ENCODE data around the gene KAT2B.

Gene KAT2B

DNA sequence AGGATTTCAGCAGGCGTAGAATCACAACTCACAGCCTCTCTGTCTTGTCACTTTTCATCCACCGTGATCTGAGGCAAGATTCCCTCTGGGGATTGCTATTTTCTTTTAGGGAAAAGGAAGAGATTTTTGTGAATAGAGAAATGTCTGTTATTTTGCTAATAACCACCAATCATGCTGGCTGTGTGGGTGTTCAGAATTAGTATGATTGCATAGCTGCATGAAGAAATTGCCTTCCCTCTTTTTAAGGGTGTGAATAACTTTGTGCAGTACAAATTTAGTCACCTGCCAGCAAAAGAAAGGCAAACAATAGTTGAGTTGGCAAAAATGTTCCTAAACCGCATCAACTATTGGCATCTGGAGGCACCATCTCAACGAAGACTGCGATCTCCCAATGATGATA lies 60.8 kb downstream of the KAT2B start:
- DNase-seq, result no peak

DNA sequence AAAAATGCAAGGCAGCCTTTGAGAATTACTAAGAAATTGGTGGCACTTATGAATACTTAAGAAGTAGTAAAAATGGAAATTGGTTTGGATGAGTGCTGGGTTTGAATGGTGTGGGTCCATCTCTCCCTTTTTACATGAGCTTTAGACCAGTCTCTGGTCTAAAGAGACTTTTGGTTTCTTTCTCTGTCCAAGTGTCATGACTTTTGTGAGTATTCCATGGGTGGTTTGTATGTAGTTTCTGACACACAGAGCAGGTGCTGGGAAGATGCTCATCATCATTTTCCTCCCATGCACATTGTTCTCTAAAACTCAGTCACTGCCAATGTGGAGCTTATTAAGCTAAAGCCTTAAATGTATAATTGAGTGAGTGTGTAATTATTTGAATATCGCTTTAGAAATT lies 63.5 kb downstream of the KAT2B start:
- DNase-seq, result no peak

DNA sequence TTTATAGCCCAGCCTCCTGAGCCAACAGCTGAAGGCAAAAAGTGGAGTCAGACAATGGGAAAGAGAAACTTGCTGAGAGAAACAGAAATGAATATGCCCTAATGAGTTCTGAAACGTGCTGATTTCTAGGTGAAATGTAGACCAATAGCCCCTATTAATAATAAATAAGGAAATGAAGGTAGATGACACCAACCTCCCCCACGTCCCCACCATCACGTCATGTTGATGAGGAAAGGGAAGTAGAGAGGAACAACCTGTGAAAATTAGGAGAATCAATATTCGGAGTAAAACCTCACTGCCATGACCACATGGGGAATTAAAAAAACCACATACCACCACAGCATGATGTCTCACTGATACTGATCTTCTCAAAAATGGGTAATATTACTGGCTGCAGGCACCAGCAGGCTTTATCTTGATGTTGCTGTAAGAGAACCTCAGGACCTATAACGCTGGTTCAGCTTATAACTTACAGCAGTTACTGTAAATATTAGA lies 64.0 kb downstream of the KAT2B start:
- DNase-seq, result no peak

DNA sequence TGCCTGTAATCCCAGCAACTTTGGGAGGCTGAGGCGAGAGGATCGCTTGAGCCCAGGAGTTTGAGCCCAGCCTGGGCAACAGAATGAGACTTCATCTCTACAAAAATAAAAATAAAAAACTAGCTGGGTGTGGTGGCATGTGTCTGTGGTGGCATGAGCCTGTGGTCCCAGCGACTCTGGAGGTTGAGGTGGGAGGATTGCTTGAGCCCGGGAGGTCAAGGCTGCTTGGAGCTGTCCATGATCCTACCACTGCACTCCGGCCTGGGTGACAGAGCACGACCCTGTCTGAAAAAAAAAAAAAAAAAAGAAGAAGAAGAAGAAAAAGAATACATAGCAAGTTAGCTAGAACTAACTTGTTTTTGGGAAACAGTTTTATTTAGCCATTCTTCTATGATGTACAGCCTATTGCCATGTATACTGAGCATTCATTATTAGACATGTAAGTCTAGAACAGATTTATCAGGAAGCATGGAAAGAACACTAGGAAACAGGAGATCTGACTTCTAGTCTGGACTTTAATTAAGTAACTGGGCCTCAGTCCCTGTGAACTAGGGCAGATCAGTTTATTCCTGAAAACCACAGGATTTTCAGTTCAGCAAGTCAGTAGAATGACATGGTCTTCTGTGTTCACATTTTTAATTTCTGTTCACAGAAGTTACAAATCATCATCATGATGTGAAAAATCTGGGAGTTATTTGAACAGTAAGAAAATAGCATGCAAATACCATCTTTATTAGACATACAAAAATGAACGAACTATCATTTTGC lies 65.5 kb downstream of the KAT2B start:
- no peak for DNase-seq

DNA sequence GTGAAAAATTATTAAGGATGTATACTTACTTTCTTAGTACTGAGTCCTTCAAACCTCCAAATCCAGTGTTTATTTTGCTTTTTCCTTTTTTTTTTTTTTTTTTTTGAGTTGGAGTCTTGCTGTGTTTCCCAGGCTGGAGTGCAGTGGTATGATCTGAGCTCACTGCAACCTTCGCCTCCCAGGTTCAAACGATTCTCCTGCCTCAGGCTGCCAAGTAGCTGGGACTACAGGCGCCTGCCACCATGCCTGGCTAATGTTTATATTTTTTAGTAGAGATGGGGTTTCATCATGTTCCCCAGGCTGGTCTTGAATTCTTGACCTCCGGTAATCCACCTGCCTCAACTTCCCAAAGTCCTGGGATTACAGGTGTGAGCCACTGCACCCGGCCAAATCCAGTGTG lies 67.5 kb downstream of the KAT2B start:
- no peak for DNase-seq

DNA sequence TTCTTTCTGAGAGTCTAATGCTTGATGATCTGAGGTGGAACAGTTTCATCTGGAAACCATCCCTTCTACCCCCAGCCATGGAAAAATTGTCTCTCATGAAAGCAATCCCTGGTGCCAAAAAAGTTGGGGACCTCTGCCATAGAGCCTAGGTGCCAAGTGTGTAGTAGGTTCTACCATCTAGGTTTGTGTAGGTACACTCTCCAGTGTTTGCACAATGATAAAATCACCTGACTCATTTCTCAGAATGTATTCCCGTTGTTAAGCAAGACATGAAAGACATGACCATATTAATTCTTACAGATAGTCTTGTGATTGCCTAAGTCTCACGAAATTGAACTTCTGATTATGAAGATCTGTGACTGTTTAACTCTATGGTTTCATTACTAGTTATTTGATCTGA lies 68.6 kb downstream of the KAT2B start:
- DNase-seq, result no peak

DNA sequence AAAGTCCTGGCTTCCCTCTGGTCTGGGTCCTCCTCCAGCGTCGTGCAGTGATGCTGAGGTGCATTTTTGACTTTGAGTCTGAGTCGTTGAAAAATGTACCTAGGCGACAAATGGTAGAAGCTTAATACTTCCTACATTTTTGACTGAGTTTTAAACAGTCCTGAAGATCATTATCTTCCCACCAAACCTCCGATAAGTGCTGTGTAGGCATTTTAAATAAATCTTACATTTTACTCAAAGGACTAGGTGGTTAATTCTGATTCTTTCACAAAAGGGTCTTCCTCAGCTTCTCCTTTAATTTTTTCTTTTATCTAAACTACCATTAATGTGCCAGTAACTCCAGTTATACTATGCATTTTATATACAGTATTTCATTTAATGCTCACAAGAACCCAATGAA lies 70.6 kb downstream of the KAT2B start:
- no peak for DNase-seq

DNA sequence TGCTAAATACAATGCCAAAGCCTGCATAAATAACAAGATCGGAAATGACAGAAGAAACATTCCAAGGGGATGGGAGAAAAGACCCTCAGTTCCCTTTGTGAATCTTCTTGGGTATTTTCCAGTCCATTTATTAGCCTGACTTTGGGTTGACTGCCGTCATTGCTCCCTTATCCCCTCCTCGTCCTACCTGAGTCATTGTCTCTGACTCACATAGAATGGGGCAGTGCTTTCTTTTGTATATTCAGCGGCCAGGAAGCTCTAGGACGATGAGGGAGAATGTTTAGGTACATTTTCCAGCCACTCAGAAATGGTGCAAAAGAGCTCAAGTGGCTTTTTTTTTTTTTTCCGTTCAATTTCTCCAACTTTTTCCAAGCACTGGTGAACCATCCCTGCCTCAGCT lies 71.6 kb downstream of the KAT2B start:
- no peak for DNase-seq

DNA sequence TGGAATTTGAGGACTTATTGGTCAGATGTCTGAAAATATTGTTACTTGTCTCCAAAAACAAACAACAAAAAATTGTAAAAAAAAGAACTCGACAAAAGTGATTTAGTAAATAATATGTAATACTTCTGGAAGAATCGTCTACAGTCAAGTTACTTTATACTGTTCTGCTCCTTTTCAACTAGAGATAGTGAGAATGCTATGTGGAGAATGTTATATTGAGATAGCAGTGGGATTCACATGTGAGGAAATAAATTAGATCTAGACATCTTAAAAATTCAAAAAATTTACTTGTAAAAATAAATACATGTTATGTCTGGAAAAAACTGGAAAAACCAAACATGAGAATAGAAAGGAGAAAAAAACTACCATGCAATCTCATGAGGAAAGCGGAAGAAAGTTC lies 80.8 kb downstream of the KAT2B start:
- DNase-seq, result no peak

DNA sequence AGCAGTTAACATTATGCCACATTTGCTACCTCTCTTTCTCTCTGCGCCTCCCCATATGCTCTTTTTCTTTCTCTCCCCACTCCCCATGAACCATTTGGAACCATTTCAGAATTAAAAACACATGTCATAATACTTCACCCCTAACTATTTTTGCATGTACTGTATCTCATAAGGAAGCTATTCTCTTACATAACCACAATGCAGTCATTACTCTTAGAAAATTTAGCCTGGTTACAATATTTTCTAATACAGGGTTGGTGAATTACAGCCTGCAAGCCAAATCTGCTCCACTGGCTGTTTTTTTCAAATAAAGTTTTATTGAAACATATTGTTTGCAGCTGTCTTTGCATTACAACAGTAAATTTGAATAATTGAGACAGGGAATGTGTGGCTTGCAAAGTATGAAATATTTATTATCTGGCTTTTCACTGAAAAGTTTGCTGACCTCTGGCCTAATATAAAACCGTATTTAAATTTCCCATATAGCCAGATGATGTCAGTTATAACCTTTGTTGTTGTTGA lies 82.9 kb downstream of the KAT2B start:
- DNase-seq, result no peak

DNA sequence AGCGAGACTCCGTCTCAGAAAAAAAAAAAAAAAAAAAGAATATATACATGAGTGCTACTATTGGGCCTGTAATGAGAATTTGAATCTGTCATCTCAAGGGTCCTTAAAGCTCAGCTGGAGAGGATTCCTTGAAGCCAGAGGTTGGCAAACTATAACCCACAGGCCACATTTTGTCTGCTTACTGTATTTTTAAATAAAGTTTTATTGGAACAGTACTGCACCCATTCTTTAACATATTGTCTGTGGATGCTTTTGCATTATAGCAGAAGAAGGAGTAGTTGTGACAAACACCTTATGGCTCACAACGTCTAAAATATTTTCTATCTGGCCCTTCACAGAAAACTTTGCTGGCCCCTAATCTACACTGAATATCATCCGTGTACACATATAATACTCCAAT lies 85.0 kb downstream of the KAT2B start:
- DNase-seq, result no peak

DNA sequence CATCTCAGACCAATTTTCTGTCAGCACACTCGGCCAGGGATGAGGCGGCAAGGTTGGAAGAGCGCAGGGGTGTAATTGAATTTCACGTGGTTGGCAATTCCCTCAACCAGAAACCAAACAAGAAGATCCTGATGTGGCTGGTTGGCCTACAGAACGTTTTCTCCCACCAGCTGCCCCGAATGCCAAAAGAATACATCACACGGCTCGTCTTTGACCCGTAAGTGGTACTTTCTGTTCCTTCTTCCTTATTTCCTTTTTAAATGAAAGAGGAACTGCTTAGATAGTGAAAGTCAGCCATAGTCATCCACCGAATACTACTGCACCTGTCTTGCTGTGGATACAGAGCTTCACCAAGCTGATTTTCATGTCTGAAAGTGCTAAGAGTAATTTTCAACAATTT lies 85.7 kb downstream of the KAT2B start:
- DNase-seq, result no peak

DNA sequence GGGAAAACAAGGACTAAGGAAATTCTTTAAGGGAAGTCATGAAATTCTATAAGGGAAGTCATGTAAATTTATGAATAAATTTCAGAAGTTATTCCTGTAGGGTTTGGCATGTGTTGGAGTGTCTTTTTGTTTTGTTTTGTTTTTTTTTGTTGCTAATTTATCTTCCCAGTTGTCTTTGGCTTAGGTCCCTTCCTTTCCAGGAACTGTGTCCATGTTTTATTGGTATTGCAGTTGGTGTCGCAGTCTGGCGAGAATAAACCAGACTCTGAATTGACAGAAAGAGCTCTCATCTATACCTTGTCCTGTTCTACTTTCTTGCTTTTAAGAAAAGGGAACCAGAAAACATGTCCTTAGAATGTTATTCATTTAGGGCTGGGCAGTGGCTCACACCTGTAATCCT lies 88.1 kb downstream of the KAT2B start:
- DNase-seq, result no peak

DNA sequence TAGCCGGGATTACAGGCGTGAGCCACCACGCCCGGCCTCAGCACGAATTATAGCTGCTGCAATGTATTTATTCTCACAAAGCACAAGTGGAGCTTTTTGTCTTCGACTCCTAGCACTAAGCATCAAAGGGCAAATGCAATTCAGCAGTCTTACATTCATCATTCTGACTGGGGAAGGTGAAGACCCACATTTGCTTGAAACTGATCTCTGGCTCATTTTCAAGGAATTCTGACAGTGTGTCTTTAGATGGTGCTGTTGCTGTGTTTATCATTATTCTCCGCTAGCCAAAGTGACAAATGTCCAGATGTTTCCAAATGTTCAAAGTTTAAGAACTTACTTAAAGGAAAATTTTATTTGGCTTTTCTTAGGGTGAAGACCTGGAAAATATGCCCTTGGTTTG lies 89.9 kb downstream of the KAT2B start:
- no peak for DNase-seq

DNA sequence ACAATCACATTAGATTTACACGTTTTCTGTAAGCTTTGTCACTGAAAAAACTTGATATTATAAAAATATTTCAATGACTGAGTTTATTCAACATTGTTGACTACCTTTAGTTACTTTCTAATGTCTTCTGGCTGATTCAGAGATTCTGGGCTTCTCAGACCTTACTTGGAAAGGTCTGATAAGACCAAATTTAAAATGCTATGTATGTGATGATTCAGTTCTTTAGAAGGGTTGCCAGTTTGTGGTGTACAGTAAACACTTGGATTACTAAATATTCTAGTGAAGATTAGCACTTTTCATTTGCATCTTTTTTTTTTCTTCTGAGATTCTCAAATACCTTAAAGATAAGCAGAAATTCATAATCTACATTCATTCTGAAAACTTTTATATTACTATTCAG lies 96.0 kb downstream of the KAT2B start:
- DNase-seq, result no peak

DNA sequence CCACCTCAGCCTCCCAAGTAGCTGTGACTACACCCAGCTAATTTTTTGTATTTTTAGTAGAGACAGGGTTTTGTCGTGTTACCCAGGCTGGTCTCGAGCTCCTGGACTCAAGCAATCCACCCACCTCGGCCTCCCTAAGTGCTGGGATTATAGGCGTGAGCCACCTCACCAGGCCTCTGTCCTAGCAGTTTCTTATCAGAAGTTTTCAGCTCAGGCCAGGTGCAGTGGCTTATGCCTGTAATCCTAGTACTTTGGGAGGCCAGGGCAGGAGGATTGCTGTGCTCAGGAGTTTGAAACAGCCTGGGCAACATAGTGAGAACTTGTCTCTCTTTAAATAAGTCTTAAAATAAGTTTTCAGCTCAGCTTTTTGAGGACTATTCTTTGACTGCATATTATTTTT lies 97.4 kb downstream of the KAT2B start:
- DNase-seq, result no peak

DNA sequence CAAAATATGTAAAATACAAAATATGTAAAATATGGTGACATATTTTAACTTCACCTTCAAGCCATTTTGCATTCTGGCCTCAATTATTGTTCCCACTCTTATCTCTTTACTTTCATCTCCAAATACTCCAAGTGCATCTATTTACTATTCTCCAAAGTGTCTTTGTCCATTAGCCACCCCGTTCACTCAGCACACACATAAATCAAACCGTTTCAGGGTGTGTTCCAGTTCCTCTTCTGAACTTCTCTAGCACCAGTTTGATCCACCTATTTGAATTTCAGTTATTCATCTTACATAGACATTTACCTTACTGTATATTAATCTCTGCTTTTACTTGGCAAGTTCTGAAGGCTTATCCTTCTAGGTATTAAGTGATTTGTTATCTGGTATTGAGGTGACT lies 100.6 kb downstream of the KAT2B start:
- DNase-seq, result no peak

DNA sequence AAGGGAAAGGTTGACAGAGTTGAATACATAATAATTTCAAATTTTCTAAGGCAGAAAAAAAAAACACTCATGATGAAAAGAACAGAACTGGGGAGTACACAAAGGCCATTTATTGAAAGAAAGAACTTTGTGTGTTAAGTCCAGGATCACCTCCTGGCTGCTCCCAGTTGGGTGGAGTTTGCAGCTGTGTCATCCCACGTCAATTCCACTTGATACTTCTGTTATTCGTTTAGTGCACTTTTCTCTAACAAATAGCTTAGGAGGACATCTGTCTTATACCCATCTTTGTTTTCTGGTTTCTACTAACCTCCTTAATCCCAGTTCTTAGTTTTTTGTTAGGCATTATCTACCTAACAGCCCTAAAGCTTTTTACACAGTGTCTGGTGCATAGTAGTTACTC lies 101.1 kb downstream of the KAT2B start:
- no peak for DNase-seq

DNA sequence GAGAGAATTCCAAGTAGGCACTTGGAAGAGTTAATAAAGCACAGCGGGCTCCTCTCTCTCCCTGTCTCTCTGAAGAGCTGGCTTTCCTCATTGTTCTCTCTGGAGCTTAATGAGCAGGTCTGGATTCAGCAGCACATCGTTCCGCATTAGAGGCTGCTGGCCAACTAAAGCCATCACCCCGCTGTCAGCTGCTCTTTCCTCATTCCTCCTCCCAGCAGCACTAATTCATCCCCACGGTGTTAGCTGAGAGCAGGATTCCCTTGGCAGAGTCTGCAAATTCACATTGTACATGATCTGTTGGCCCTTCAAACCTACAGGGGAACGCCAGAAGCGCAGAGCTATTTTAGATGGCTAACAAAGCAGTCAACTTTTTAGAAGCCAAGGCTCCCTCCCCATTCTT lies 101.6 kb downstream of the KAT2B start:
- DNase-seq, result no peak

DNA sequence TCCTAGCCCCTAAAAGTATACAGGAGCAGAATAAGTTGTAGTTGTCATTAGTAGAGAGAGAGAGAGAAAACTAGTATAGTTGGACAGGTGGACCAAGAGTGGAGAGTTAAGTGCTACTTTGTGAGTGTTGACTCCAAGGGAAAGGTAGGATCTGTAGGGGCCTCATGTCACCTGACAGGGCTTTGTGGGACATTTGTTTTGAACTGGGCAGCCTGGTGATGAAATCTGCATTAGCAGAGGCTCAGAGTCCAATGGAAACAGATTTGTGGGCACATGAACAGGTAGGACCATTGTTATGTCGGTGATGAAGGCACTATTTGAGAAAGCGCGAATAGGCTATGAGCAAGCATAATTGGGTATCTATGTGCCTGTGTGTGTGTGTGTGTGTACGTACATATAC lies 102.3 kb downstream of the KAT2B start:
- DNase-seq, result no peak

DNA sequence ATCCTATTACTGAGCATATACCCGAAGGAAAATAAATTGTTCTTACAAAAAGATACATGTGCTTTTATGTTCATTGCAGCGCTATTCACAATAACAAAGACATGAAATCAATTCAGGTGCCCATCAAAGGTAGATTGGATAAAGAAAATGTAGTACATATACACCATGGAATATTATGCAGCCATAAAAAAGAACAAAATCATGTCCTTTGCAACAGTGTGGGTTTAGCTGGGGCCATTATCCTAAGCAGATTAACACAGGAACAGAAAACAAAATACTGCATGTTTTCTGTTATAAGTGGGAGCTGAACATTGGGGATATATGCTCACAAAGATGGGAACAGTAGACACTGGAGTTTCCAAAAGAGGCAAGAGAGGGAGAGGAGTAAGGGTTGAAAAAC lies 103.3 kb downstream of the KAT2B start:
- DNase-seq, result no peak

DNA sequence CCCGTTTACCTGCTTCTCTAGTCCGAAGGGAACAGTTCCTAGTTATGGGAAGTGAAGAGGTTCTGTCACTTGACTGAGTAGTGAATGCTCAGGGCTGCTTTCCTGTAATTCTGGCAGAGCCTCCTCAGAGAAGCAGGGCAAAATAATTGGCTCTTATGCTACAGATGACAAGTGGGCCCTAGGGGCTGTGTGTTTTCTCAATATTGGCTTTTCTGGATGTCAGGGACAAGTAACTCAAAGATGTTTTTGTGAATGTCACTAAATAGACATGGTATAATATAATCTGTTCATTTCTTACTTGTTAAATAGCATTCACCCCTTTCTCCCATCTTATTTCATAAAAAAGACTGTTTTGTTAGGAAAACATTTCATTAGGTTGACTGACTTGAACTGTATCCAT lies 105.6 kb downstream of the KAT2B start:
- DNase-seq, result no peak

DNA sequence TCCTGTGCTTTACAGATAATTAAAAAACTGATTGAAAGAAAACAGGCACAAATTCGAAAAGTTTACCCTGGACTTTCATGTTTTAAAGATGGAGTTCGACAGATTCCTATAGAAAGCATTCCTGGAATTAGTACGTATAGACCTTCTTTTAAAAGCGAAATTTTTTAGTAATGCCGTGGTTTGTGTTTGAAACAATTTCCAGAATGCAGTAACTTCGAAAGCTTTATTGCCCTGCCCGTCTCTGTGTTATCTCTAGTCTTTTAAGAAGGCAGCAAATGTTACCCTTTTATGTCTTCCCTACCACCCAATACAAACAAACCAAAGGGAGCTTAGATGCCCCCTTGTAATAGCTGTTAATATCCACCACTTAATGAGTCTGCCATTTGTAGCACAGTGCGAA lies 106.1 kb downstream of the KAT2B start:
- no peak for DNase-seq

DNA sequence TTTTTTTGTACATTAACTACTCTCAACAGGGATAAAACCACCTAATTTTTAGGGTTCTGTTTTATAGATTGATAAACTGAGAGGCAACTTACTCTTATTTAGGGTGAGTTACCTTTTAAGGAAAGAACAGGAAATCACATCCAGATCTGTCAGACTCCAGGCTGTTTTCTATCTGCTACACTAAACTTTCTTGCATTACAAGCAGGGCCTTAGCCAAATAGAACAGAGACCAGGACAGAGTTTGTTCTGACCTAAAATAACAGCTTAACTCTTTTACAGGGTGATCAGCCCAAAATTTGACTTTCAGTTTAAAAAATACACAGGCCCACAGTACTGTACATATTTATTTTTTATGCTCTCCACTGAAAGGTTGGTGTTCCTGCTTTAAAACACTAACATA lies 107.1 kb downstream of the KAT2B start:
- DNase-seq, result no peak

DNA sequence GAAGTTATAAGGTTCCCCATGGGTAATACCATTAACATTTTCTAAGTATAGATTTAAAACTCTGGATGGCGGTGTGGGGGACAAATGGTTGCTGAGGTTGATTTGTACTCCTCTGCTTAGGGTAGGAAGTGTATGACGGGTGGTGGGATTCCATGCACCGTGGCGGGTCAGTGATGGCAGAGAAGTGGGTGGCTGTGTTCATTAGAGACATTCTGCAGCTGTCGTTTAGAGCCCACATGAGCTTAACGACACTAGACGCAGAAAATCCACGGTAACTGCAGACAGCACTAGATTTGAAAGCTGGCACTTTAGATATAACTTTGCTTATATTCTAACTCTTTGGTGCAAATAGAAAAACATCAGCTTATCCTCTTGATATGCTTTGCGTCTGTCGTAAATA lies 108.2 kb downstream of the KAT2B start:
- DNase-seq, result no peak

Data from NCI-H1048 (cell line).